HG03045 (cell line): ENCODE results near the gene IER3.

Experiments
- ATAC-seq: cut with Tn5 transposase; IDR thresholded peaks from one replicate; pipeline ENCODE4 v1.9.1; 2021; ENCODE audit warnings: mild to moderate bottlenecking, moderate library complexity; ENCODE audit not compliant: unreplicated experiment

Gene IER3

GRCh38 chr6:30749554-30750378, 5.4 kb upstream of the IER3 start:
- no peak for ATAC-seq

- ATAC-seq: no peak
These were observed 4.6 kb upstream of the IER3 start for GRCh38 chr6:30748851-30749540.

GRCh38 chr6:30747902-30748769, 3.8 kb upstream of the IER3 start:
- no peak for ATAC-seq

GRCh38 chr6:30747300-30747687, 2.9 kb upstream of the IER3 start:
- no peak for ATAC-seq

- peak; percentile 9 for ATAC-seq
These were observed 971 bp downstream of the IER3 start for GRCh38 chr6:30743099-30744053.

DNA sequence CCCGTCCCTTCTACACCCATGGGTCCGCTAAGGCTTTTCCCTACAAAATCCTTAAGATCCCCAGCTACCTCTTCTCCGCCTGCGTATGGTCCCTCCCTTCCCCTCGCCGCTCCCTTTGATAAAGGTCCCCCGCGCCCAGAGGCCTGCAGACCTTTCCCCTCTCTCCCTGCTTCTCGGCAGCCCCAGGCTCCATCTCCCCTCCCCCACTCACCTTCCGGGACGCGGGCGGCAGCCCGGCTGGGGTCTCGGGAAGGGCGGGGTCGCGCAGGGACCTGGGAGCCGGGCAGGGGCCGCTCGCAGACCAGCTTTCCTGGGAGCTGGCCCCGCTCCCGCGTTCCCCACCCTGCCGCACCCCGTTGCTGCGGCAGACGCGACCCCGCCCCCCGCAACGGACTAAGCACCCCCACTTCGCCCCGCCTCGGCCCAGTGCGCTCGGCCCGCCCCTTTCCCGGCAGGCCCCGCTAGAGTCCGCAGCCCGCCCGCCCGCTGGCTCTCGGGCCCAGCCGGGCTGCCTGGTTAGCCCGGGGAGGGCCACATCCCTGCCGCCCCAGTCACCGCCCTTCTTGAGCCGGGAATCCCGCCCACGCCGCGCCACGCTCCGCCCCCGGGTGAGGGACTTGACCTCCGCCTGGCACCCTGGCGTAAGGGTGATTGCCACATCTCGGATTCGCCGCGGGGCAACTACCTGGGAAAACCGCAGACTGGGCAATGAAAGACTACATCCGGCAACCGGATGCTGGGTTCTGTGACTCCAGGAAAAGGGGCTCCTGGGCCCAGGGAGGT, 1.8 kb downstream of the IER3 start, which contains the start of gene FLOT1:
Gene FLOT1, minus strand, starts transcription at position 372 of the 783 bp plus-strand sequence. CDS start 498 bp downstream, outside the sequence.
- peak; percentile 71 for ATAC-seq

DNA sequence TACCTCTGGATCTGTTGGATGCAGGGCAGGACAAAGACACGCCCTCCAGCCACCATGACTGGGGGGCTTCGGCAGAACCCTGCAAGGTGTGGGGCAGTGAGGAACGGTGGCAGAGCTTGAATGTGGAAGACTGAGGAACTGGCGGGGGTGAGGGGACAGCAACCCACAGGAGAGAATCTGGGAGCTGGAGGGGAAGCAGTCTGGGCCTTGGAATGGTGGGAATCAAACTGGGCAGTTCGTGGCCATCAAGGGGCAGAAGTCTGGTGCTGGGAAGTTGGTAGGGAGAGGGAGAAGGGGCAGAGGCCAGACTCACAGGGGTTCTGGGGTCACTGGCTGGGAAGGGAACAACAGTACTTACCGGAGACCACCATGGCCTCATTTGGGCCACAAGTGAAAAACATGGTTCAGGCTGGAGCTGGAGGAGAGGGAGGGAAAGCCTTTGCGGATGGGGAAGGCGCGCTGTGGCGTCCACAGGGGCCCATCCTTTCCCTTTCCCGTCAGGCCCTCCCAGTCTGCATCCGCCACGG, 2.5 kb downstream of the IER3 start:
- ATAC-seq: no peak

DNA sequence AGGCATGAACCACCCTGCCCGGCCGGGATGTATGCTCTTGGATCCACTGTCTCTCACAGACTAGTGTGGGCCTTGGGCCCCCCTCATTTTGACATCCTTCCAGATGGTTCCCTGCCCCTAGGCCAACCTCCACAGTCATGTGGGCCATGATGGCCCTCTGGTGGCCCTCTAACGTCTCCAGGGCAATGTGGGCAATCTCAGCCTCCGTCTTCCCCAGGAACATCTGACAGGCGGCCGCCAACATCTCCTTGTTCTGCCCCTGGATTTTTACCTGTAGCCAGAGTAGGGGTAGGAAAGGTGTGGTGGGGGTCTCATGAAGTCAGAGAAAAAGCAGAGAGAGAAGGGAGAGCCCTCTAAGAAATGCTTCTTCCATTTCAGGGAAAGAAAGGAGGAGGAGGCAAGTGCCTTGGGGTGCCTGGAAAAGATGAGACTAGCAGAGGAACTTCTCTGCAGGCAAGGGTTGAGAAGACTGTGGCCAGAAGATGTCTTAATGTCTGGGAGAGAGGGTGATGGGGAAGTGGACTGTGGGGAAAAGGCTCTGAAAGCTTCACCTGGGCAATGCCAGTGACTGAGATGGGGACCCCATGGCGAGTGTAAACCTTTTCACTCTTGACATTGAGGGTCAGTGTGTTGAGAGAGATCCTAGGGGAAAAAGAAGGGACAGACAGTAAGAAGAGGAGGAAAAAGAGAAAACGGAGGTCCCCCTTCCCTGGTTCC, 3.1 kb downstream of the IER3 start:
- no peak for ATAC-seq

DNA sequence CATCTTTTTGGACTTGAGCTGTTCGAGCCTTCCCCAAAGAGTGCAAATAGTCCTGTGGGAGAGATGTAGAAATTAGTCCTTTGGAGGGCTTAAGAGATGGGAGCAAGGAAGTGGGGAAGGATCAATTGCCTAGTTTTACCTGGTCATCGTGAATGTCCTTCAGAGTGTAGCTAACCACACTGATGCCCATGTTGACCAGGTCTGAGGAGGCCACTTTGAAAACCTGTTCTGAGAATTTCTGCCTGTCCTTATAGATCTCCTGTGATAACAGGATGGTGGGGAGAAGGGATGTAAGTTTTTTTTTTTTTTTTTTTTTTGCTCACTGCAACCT, 3.8 kb downstream of the IER3 start:
- no peak for ATAC-seq

DNA sequence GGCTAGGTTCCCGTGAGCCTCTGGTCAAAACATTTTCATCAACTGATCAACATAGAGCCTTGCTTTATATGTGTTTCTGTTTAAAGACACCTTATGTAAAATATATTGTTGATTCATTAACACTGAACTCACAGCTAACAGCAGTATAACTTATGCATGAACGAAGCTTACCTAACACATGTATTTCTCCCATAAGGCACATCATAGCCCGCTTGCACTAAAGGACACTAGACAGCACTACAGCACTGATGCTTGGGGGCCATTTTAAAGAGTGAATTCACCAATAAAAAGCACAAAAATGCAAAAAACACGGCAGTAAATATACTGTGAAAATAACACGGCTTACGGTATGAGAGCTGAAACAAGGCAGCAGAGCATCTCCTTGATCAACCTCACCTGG, 5.8 kb downstream of the IER3 start:
- no peak for ATAC-seq

DNA sequence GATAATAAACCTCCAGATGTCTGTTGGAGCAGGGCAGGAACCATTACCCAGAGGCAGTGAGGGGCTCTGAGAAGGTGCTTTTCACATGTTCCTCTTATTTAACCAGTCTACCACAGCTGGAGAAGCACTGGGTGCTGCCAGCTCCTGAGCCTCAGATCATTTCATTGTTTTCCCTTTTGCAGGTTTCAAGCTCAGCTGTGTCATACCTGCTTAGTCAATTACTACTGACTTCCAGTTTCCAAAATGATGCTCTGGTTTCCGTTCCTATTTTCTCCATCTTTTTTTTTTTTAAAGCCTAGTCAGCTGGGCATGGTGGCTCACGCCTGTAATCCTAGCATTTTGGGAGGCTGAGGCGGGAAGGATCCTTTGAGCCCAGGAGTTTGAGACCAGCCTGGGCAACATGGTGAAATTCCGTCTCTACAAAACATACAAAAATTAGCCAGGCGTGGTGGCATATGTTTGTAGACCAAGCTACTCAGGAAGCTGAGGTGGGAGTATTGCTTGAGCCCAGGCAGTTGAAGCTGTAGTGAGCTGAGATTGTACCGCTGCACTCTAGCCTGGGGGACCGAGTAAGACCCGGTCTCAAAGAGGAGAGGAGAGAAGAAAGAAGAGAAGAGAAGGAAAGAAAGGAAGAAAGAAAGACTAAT, 8.6 kb downstream of the IER3 start:
- ATAC-seq: no peak

DNA sequence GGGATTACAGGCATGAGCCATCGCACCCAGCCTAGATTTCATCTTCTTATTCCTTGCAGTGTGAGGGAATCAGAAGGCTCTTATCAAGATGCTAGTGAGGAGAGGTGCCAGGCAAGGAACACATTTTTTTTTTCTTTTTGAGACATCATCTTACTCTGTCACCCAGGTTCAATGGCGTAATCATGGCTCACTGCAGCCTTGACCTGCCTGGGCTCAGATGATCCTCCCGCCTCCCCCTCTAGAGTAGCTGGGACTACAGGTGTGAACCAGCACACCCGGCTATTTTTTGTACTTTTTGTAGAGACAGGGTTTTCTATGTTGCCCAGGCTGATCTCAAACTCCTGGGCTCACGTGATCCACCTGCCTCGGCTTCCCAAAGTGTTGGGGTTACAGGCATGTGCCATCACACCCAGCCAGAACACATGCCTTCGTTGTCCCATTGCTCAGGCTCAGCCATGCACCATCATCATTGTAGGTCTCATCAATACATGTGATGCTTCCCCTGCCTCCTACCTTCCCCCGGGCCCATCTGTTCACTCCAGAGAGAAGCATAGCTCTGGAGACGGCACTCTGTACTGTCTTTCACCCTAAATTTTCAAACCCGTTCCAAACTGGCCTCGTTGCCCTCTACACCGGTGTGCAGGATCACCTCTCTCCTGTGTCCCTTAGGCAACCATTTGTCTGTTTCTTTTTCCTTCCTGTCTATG, 12.0 kb downstream of the IER3 start:
- ATAC-seq: no peak

GRCh38 chr6:30730601-30731435, 13.5 kb downstream of the IER3 start:
- ATAC-seq: peak; percentile 56

GRCh38 chr6:30727920-30728553, 16.3 kb downstream of the IER3 start:
- no peak for ATAC-seq

DNA sequence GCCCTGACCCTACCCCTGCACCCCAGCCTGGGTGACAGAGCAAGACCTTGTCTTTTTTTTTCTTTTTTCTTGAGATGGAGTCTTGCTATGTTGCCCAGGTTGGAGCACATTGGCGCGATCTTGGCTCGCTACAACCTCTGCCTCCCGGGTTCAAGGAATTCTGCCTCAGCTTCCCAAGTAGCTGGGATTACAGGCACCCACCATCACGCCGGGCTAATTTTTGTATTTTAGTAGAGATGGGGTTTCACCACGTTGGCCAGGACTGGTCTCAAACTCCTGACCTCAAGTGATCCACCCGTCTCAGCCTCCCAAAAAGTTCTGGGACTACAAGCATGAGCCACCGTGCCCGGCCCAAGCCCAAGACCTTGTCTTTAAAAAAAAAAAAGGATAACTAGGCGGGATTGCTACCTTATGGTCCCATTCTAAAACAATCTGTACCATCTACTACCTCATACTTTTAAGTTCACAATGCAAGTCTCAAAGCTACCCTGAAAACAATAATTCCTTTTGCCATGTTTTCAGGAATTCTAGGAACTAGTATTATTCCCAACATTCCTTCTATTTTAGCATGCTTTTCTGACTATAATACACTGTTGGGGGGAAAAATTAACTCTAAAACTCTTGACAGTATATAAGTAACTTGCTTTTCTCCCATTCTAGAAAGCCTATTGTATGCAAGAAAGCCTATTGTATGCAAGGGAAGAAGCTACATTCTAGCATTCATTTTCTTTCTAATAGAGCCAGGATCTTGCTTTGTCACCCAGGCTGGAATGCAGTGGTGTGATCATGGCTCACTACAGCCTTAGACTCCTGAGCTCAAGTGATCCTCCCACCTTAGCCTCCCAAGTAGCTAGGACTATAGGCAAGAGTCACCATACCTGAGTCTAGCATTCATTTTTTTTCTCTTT, 17.6 kb downstream of the IER3 start:
- no peak for ATAC-seq
